Astrocyte (in vitro differentiated cells and primary cell): ENCODE measurements around the gene TOM1L2. TPM values are rescaled to one million over a fixed set of nuclear protein-coding genes. Genes with fewer than 3 reads are reported as not detected.

Source experiments
- DNase-seq: peaks from one replicate; pipeline ENCODE4 v3.0.0-alpha.2; 2010; ENCODE audit warnings: low read depth
- FAIRE-seq: peaks from 2 replicates; lab custom pipeline; 2011; peaks lifted over from hg19 to GRCh38; lab: Jason Lieb, UNC
- H2AFZ ChIP-seq: 2 replicates; pipeline ENCODE4 v1.6.0; 2012; ENCODE audit warnings: low read depth, low read length, inconsistent platforms
- H3K27ac ChIP-seq: 2 replicates; pipeline ENCODE4 v1.5.1; 2011; ENCODE audit warnings: low read depth, low read length, inconsistent platforms
- H3K27me3 ChIP-seq: 2 replicates; pipeline ENCODE4 v1.6.0; 2011; ENCODE audit warnings: low read length, inconsistent platforms; ENCODE audit not compliant: insufficient read depth
- H3K36me3 ChIP-seq: 2 replicates; pipeline ENCODE4 v1.5.1; 2011; ENCODE audit warnings: low read length, inconsistent platforms; ENCODE audit not compliant: insufficient read depth
- H3K4me1 ChIP-seq: 2 replicates; pipeline ENCODE4 v1.5.1; 2011; ENCODE audit warnings: low read length, inconsistent platforms; ENCODE audit not compliant: insufficient read depth
- H3K4me2 ChIP-seq: 2 replicates; pipeline ENCODE4 v1.6.0; 2012; ENCODE audit warnings: low read length, inconsistent platforms
- H3K4me3 ChIP-seq: 2 replicates; pipeline ENCODE4 v1.5.1; 2011; ENCODE audit warnings: low read depth, mild to moderate bottlenecking, low read length, inconsistent platforms; ENCODE audit not compliant: insufficient read depth
- H3K79me2 ChIP-seq: 2 replicates; pipeline ENCODE4 v1.6.0; 2012; ENCODE audit warnings: mild to moderate bottlenecking, low read length, inconsistent platforms; ENCODE audit not compliant: insufficient read depth
- H3K9ac ChIP-seq: 2 replicates; pipeline ENCODE4 v1.6.0; 2012; ENCODE audit warnings: mild to moderate bottlenecking, low read length, inconsistent platforms
- H3K9me3 ChIP-seq: 2 replicates; pipeline ENCODE4 v1.5.1; 2012; ENCODE audit warnings: low read depth, mild to moderate bottlenecking, low read length, inconsistent platforms; ENCODE audit not compliant: insufficient read depth
- H4K20me1 ChIP-seq: 2 replicates; pipeline ENCODE4 v1.6.0; 2012; ENCODE audit warnings: low read length, inconsistent platforms; ENCODE audit not compliant: insufficient read depth
- H3K27ac Mint-ChIP-seq: one replicate; pipeline ENCODE4 v1.8.0; 2021; ENCODE audit warnings: mild to moderate bottlenecking, mixed read lengths; ENCODE audit not compliant: unreplicated experiment
- H3K27me3 Mint-ChIP-seq: one replicate; pipeline ENCODE4 v1.8.0; 2021; ENCODE audit warnings: low read depth, mixed read lengths; ENCODE audit not compliant: unreplicated experiment
- H3K36me3 Mint-ChIP-seq: one replicate; pipeline ENCODE4 v1.8.0; 2021; ENCODE audit warnings: low read depth, mixed read lengths; ENCODE audit not compliant: unreplicated experiment
- H3K4me1 Mint-ChIP-seq: one replicate; pipeline ENCODE4 v1.8.0; 2021; ENCODE audit warnings: low read depth, mixed read lengths; ENCODE audit not compliant: unreplicated experiment
- H3K4me3 Mint-ChIP-seq: one replicate; pipeline ENCODE4 v1.8.0; 2021; ENCODE audit warnings: mild to moderate bottlenecking, moderate library complexity, mixed read lengths; ENCODE audit not compliant: unreplicated experiment
- H3K9me3 Mint-ChIP-seq: one replicate; pipeline ENCODE4 v1.8.0; 2021; ENCODE audit warnings: mild to moderate bottlenecking, mixed read lengths; ENCODE audit not compliant: unreplicated experiment
- EZH2 ChIP-seq: IDR thresholded peaks from 2 replicates; pipeline ENCODE4 v1.6.1; 2012; ENCODE audit warnings: mild to moderate bottlenecking, low read length, inconsistent platforms; ENCODE audit not compliant: insufficient read depth
- total RNA-seq: library from RNA; stranded (reverse); gene quantifications from 2 replicates; pipeline ENCODE4 v1.2.1, GENCODE V29; 2021
- TF ChIP-seq, protein P1 (sequence below): IDR thresholded peaks from 2 replicates; pipeline ENCODE4 v1.5.1; 2011; ENCODE audit warnings: low read depth, mild to moderate bottlenecking, inconsistent platforms, low read length, moderate library complexity; ENCODE audit not compliant: insufficient read depth

TOM1L2 gene
- total RNA-seq, 1 donor from 2014 or later = 54.4 TPM

DNA sequence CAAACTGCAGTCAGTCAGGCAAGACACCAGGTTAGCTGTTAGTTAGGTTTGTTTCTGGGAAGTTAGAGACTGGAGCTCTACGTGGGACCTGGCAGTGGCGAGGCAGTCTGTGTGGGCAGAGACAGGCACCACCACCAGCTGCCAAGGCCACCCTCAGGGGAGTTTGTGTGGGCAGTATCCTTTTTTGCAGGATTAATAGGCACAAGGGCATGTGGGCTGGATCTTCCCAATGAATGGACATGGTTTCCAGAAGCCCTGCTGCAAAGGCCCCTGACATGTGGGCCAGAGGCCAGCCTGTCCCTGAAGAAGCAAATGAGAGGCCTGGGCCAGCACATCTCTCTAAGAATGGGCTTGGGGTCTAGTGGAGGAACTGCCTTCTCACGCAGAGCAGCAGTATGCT, 116.2 kb downstream of the TOM1L2 start:
- H3K36me3 ChIP-seq = no peaks in the 10 kb centered on the region
- TF ChIP-seq, protein P1, sequence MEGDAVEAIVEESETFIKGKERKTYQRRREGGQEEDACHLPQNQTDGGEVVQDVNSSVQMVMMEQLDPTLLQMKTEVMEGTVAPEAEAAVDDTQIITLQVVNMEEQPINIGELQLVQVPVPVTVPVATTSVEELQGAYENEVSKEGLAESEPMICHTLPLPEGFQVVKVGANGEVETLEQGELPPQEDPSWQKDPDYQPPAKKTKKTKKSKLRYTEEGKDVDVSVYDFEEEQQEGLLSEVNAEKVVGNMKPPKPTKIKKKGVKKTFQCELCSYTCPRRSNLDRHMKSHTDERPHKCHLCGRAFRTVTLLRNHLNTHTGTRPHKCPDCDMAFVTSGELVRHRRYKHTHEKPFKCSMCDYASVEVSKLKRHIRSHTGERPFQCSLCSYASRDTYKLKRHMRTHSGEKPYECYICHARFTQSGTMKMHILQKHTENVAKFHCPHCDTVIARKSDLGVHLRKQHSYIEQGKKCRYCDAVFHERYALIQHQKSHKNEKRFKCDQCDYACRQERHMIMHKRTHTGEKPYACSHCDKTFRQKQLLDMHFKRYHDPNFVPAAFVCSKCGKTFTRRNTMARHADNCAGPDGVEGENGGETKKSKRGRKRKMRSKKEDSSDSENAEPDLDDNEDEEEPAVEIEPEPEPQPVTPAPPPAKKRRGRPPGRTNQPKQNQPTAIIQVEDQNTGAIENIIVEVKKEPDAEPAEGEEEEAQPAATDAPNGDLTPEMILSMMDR = no peak
- no peak for TF ChIP-seq EZH2
- DNase-seq (no peak), FAIRE-seq (no peak)
- Mint-ChIP-seq H3K27me3 (no peaks in the 10 kb centered on the region), H3K27ac (no peak overlapping the region), H3K4me3 (no peak overlapping the region), H3K9me3 (no peaks in the 10 kb centered on the region), H3K36me3 (peaks cover 18% of the 10 kb centered on the region), H3K4me1 (no peaks in the 10 kb centered on the region)
- H3K79me2 ChIP-seq = no peaks in the 10 kb centered on the region
- H3K9me3 ChIP-seq = no peaks in the 10 kb centered on the region
- H3K27ac ChIP-seq = no peak overlapping the region
- peaks cover 5% of the 10 kb centered on the region for H4K20me1 ChIP-seq
- no peak overlapping the region for H2AFZ ChIP-seq
- H3K4me2 ChIP-seq = no peak overlapping the region
- H3K4me3 ChIP-seq = no peak overlapping the region
- H3K4me1 ChIP-seq = no peaks in the 10 kb centered on the region
- H3K9ac ChIP-seq = no peak overlapping the region
- no peaks in the 10 kb centered on the region for H3K27me3 ChIP-seq

DNA sequence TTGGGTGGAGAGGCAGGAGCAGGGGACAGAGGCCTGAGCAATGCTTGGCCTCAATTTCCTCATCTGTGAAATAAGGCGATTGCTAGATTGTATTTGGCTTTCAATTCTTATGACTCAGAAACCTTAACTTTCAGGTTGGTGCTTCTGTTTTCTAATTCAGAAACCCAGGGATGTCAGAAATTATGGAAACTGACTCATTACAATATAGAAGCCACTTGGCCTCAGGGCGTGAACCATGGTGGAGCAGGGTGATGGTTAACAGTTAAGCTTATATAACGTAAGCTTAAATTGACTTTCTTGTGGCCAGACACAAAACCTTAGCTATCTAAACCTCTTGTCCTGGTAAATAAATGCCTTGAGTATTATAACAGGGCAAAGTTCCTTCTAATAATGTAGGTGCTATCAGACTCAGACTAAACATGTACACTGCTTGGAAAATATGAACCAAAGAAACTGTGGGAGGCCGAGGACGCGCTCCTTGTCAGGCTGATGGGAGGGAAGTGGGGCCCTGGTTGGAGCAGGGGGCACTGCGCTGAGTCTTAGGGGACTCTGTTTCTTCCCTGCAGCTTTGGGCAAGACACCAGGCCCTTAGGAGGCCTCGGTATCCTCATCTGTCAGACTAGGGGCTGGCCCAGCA, 118.3 kb downstream of the TOM1L2 start:
- Histone ChIP-seq H3K27ac (no peak overlapping the region), H3K9ac (no peak overlapping the region), H3K9me3 (no peaks in the 10 kb centered on the region), H4K20me1 (no peaks in the 10 kb centered on the region), H3K4me2 (no peak overlapping the region), H3K36me3 (no peaks in the 10 kb centered on the region), H3K79me2 (no peaks in the 10 kb centered on the region), H3K4me3 (no peak overlapping the region), H3K4me1 (peaks cover 6% of the 10 kb centered on the region), H2AFZ (no peak overlapping the region), H3K27me3 (no peaks in the 10 kb centered on the region)
- no peak for FAIRE-seq
- Mint-ChIP-seq H3K9me3 (no peaks in the 10 kb centered on the region), H3K36me3 (peaks cover 19% of the 10 kb centered on the region), H3K27ac (no peak overlapping the region), H3K4me1 (peaks cover 10% of the 10 kb centered on the region), H3K27me3 (no peaks in the 10 kb centered on the region), H3K4me3 (no peak overlapping the region)
- TF ChIP-seq EZH2 = no peak
- TF ChIP-seq, protein P1 = no peak
- no peak for DNase-seq

DNA sequence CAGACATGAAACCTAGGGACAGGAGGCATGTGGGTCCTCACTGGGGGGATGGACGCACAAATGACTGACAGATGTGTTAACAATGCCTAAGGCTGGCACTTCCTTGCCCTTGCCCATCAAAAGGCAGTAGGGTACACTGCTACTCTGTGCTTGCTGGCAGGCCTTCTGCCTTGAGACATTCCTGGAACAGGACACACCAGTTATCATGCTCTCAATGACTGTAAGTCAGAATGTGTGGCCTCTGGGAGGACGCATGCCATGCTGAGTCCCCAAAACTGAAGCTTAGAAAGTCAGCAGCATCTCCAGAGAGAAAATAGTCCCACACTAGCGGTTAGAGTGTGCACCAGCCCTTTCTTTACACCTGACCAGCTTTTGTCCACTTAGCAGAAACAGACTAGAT, 119.3 kb downstream of the TOM1L2 start:
- H3K4me2 ChIP-seq = no peak overlapping the region
- no peaks in the 10 kb centered on the region for H3K79me2 ChIP-seq
- TF ChIP-seq EZH2 = no peak
- TF ChIP-seq, protein P1 = no peak
- H3K9me3 Mint-ChIP-seq = no peaks in the 10 kb centered on the region
- H4K20me1 ChIP-seq = no peaks in the 10 kb centered on the region
- H3K4me3 ChIP-seq = no peak overlapping the region
- peaks cover 10% of the 10 kb centered on the region for H3K4me1 Mint-ChIP-seq
- no peaks in the 10 kb centered on the region for H3K9me3 ChIP-seq
- no peaks in the 10 kb centered on the region for H3K27me3 Mint-ChIP-seq
- H3K27ac ChIP-seq = no peak overlapping the region
- no peak overlapping the region for H3K27ac Mint-ChIP-seq
- H3K27me3 ChIP-seq = no peaks in the 10 kb centered on the region
- H3K9ac ChIP-seq = no peak overlapping the region
- DNase-seq = no peak
- H3K4me3 Mint-ChIP-seq = no peak overlapping the region
- peaks cover 6% of the 10 kb centered on the region for H3K4me1 ChIP-seq
- H3K36me3 ChIP-seq = no peaks in the 10 kb centered on the region
- H2AFZ ChIP-seq = no peak overlapping the region
- no peak for FAIRE-seq
- peaks cover 19% of the 10 kb centered on the region for H3K36me3 Mint-ChIP-seq
